GM12878 (cell line): ENCODE results near the gene SATB2.

Experiments
- ATF2 ChIP-seq: IDR thresholded peaks from 2 replicates; pipeline ENCODE4 v1.6.1; 2012; ENCODE audit warnings: low read length, inconsistent platforms
- CTCF ChIP-seq, 3 experiments: IDR thresholded peaks in 2 of 3; conservative IDR thresholded peaks in 1 of 3; 2 replicates each; pipeline ENCODE4 v1.5.1; 2011; ENCODE audit warnings: low read depth in 3 of 3, low read length in 3 of 3, mild to moderate bottlenecking in 3 of 3, control low read depth in 2 of 3, moderate library complexity in 2 of 3, inconsistent platforms in 1 of 3, mixed read lengths in 1 of 3; ENCODE audit not compliant: control insufficient read depth in 2 of 3, insufficient read depth in 1 of 3; ENCODE audit errors: extremely low read depth in 1 of 3
- ELK1 ChIP-seq: IDR thresholded peaks from 2 replicates; pipeline ENCODE4 v1.6.1; 2012; ENCODE audit warnings: low read depth, low read length, improper control_type of control experiment
- HDAC2 ChIP-seq: fragments of 200-600 bp; sonication (generic); IDR thresholded peaks from 2 replicates; pipeline ENCODE4 v1.6.1; 2017
- NFXL1 ChIP-seq: fragments of 450-650 bp; IDR thresholded peaks from 2 replicates; pipeline ENCODE4 v1.6.1; 2017; ENCODE audit warnings: antibody characterized with exemption, mild to moderate bottlenecking, borderline replicate concordance
- PML ChIP-seq: IDR thresholded peaks from 2 replicates; pipeline ENCODE4 v1.6.1; 2012; ENCODE audit warnings: low read length, inconsistent platforms
- POLR2AphosphoS5 ChIP-seq: IDR thresholded peaks from 2 replicates; pipeline ENCODE4 v1.6.1; 2011; ENCODE audit warnings: mild to moderate bottlenecking, low read length, inconsistent platforms
- USF2 ChIP-seq: IDR thresholded peaks from 2 replicates; pipeline ENCODE4 v1.6.1; 2011; ENCODE audit warnings: low read depth, low read length, improper control_type of control experiment, borderline replicate concordance
- ZNF274 ChIP-seq: IDR thresholded peaks from one replicate; pipeline ENCODE4 v1.8.0; 2011; ENCODE audit not compliant: insufficient read length, insufficient read depth

- TF ChIP-seq ZNF274 (no peak), HDAC2 (no peak), USF2 (no peak), PML (no peak), CTCF (IDR thresholded peaks at IDR 0.05 in 2 of 3, conservative IDR thresholded peaks at IDR 0.05 in 1 of 3; ENCODE audit: control insufficient read depth in 2 of 3, extremely low read depth in 1 of 3, insufficient read depth in 1 of 3, low read depth in 3 of 3, low read length in 3 of 3) (no peak), NFXL1 (no peak), POLR2AphosphoS5 (no peak), ATF2 (no peak), ELK1 (no peak)
Observed at GRCh38 chr2:199452991-199453379, 4.8 kb downstream of the SATB2 start.
